ENCODE measurements around the gene EFNB3. TPM values are rescaled to one million over a fixed set of nuclear protein-coding genes. Genes with fewer than 3 reads are reported as not detected.

The EFNB3 gene
- total and polyA plus RNA-seq, 2 of the 8 experiments (the other 6 are each of a cell fraction or from before 2014, with no cell fraction given) = 15.0 to 27.3 TPM

GRCh38 chr17:7705269-7706255 is 560 bp downstream of the EFNB3 start:
- peaks cover 19% of the 10 kb centered on the region; the same call in 1 of the 2 replicates for H3K23me2 ChIP-seq (ENCODE audit: low read depth, low read length)
- H3K56ac ChIP-seq (replicated peaks; ENCODE audit: insufficient read length, low read depth, low read length) = no peak overlapping the region
- peaks cover 2 to 19% (median 16%) of the 10 kb centered on the region in 4 experiments for H3K4me1 ChIP-seq (replicated peaks in 1 of 4; ENCODE audit: control insufficient read depth in 3 of 4, insufficient read depth in 4 of 4, low read length in 3 of 4)
- H3K9me3 ChIP-seq (ENCODE audit: insufficient read depth in 2 of 2, low read depth in 1 of 2, low read length in 1 of 2) = no peaks in the 10 kb centered on the region
- peaks cover 0 to 5% (median 2%) of the 10 kb centered on the region in 4 experiments; a peak in 3 of 8 replicates for H3K36me3 ChIP-seq (ENCODE audit: control insufficient read depth in 2 of 4, insufficient read depth in 4 of 4, low read length in 3 of 4)
- peaks cover 0 to 3% (median 1%) of the 10 kb centered on the region in 4 experiments; a peak in 2 of 7 replicates for H3K27me3 ChIP-seq (replicated peaks in 1 of 4; ENCODE audit: control insufficient read depth in 3 of 4, extremely low read depth in 1 of 4, insufficient read depth in 3 of 4, low read length in 3 of 4)
- H3K27ac ChIP-seq (ENCODE audit: low read depth, low read length) = no peak overlapping the region
- ChIA-PET CTCF (ENCODE audit: partially characterized antibody) (interaction anchor here (0.7 to 9.2 kb wide), 12 partner anchors 11 to 567 kb away, joined by 3 to 85 read pairs (median 3); partner anchors contain the start of genes DNAH2, SAT2, TP53 and WRAP53), POLR2A (ENCODE audit: partially characterized antibody) (interaction anchor here (0.7 to 11.4 kb wide), 14 partner anchors 8 to 143 kb away, joined by 3 to 186 read pairs (median 8); partner anchors contain the start of genes ATP1B2, DNAH2, SAT2 and SOX15)
- 5% methylated on average over 30 of the region's 50 CpGs; no CpG with 5 or more reads in 1 of the 2 experiments for WGBS, 2 experiments (ENCODE audit: extremely low coverage in 1 of 2, insufficient coverage in 1 of 2, insufficient read length in 1 of 2, insufficient replicate concordance in 2 of 2, low coverage in 1 of 2, low lambda C conversion rate in 2 of 2, missing lambda C conversion rate in 1 of 2)
- peak overlapping the region; percentile 56 to 86 (median 66) for H3K4me3 ChIP-seq (ENCODE audit: extremely low read depth in 1 of 4, insufficient read depth in 2 of 4, low read depth in 3 of 4, low read length in 4 of 4)
- peak overlapping the region in 2 of 4 experiments; percentile 5 to 58; a peak in 2 of 7 replicates for H3K9ac ChIP-seq (replicated peaks in 1 of 4; ENCODE audit: extremely low read depth in 1 of 4, low read depth in 3 of 4, low read length in 3 of 4)
- no peak overlapping the region for H3K4ac ChIP-seq (replicated peaks; ENCODE audit: insufficient read length, low read depth, low read length)
- no peak overlapping the region; the same call in 1 of the 2 replicates for H3K18ac ChIP-seq (ENCODE audit: extremely low read depth, low read length)
- no peak overlapping the region for H2AFZ ChIP-seq (ENCODE audit: low read length)
- peak overlapping the region; percentile 16; the same call in 1 of the 2 replicates for H2BK5ac ChIP-seq (ENCODE audit: low read depth, low read length)
- H3K14ac ChIP-seq (ENCODE audit: insufficient read length) = no peak overlapping the region
- peaks cover 2 to 7% of the 10 kb centered on the region in 2 experiments for H4K20me1 ChIP-seq (replicated peaks in 1 of 2; ENCODE audit: control insufficient read depth in 1 of 2, insufficient read depth in 2 of 2, low read length in 2 of 2)
- no peak overlapping the region for H2BK12ac ChIP-seq (ENCODE audit: low read depth, low read length)
- H4K91ac ChIP-seq (replicated peaks; ENCODE audit: insufficient read length, low read length) = no peak overlapping the region
- H3K4me2 ChIP-seq (ENCODE audit: insufficient read depth in 1 of 2, low read depth in 2 of 2, low read length in 2 of 2) = peak overlapping the region; percentile 82 to 90
- FAIRE-seq (no peak), DNase-seq (ENCODE audit: low read depth in 1 of 2, low spot score in 2 of 2) (no peak)
- no peak overlapping the region for H2BK120ac ChIP-seq (replicated peaks; ENCODE audit: low read depth, low read length)
- H4K8ac ChIP-seq (ENCODE audit: extremely low read depth, insufficient read depth, low read length) = peak overlapping the region; percentile 66
- no peak overlapping the region for H2BK20ac ChIP-seq (ENCODE audit: low read length)
- no peaks in the 10 kb centered on the region for H3K79me2 ChIP-seq (ENCODE audit: control insufficient read depth in 1 of 2, insufficient read depth in 2 of 2, low read length in 2 of 2)
- no peak overlapping the region for H4K5ac ChIP-seq (ENCODE audit: insufficient read length, low read depth, low read length)
- no peak overlapping the region for H3K23ac ChIP-seq (ENCODE audit: insufficient read length)
- H3K79me1 ChIP-seq (ENCODE audit: low read depth, low read length) = no peaks in the 10 kb centered on the region; the same call in 1 of the 2 replicates
- H2BK15ac ChIP-seq (ENCODE audit: low read length) = no peak overlapping the region
- H2AK5ac ChIP-seq (ENCODE audit: low read depth, low read length) = no peak overlapping the region
- TF ChIP-seq GABPA (IDR thresholded peaks at IDR 0.05; ENCODE audit: borderline replicate concordance, insufficient read depth, low read length) (no peak), RNF2 (IDR thresholded peaks at IDR 0.05; ENCODE audit: borderline replicate concordance, low read depth, low read length, missing control alignments, poor library complexity, severe bottlenecking) (peak; percentile 19), PHF8 (conservative IDR thresholded peaks at IDR 0.05; ENCODE audit: low read depth, low read length) (peak; percentile 53; the same call in 1 of the 2 replicates), ZNF274 (IDR thresholded peaks at IDR 0.05; ENCODE audit: borderline replicate concordance, extremely low read depth, low read length) (no peak), KDM4A (IDR thresholded peaks at IDR 0.05; ENCODE audit: low read depth, low read length, severe bottlenecking) (peak; percentile 47), RAD21 (IDR thresholded peaks at IDR 0.05 in 1 of 2, conservative IDR thresholded peaks at IDR 0.05 in 1 of 2; ENCODE audit: low read depth in 2 of 2, low read length in 2 of 2) (no peak)

All from H1 (cell line).